NCI-H345 (cell line): ENCODE measurements around the gene SRP72.
"Not testable (repeated sequence)": the region's sequence is repeated elsewhere in the genome, so short reads cannot be mapped to it uniquely, and the experiment has no call there.

Experiments
- DNase-seq: peaks from one replicate; lab custom pipeline; 2025; lab: John Stamatoyannopoulos, UW

SRP72 gene

GRCh38 chr4:56467284-56468096 is at the start of gene SRP72:
TSS of gene SRP72 (plus strand) at chr4:56467617. CDS start at chr4:56467636, 19 bp downstream.
- peak; percentile 78 for DNase-seq

GRCh38 chr4:56424176-56424575 is 43.2 kb upstream of the SRP72 start:
- no peak for DNase-seq

DNA sequence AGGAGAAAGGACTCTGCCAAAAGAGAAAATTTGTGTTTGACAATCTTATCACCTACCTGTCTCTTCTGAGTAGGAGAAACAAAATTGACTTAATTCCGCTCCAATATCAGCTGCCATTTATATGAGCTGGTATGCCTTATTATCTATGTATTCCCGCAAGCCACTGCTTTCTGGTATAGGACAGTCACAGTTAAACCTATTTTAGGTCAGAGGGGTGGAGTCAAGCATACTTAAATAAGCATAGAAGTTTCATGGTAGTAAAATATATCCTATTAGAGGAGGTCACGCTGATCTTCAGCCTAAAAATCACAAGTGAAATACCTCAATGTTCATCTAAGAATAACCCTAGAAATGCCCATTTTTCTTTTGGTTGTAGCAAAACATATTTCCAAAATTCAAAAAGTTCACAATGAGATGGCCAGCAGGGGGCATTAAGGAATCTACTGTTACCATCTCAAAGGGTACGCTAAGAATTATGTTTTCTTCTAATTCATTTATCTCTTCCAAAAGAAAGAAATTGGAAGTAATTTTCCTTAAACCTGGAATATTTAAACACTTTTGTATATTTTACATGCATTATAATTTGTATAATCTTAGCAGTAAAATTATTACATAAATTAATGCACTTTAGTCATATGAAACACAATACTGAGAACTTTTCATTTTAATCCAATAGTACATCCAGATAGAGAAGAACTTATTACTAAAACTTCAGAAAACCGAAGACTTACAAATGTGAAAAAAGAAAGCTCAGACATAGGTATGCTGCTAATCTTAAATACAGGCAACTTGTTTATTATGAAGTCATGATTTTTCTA is 42.5 kb upstream of the SRP72 start:
- DNase-seq: no peak

- no peak for DNase-seq
These were observed 41.9 kb upstream of the SRP72 start for GRCh38 chr4:56425518-56425917.

DNA sequence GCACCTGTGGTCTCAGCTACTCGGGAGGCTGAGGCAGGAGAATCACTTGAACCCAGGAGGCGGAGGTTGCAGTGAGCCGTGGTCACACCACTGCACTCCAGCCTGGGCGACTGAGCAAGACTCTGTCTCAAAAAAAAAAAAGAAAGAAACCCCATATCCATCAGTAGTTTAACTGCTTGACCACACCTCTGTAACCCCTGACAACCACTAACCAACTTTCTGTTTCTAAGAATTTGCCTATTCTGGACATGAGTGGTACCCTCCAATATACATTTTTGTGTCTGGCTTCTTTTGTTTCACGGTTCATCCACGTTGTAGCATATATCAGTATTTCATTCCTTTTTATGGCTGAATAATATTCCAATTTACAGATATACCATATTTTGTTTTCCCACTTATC is 41.1 kb upstream of the SRP72 start:
- no peak for DNase-seq

- no peak for DNase-seq
These were observed 40.2 kb upstream of the SRP72 start for GRCh38 chr4:56427179-56427578.

DNA sequence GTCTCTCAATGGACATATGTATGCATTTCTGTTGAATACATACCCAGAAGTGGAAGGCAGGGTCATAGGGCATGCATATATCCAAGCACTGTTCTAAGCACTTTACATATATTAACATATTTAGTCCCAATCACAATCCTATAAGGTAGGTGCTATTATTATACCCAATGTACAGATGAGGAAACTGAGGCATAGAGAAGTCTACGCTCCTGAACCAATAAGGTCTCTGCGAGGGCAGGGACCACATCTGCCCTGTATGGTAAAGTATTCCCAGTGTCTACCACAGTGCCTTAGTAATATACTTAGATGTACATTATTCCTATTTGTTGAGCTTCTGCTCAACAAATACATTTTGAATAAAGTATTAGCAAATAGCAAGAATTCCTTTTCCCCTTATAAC is 37.2 kb upstream of the SRP72 start:
- DNase-seq: no peak

GRCh38 chr4:56433280-56433679 is 34.1 kb upstream of the SRP72 start:
- DNase-seq: no peak

DNA sequence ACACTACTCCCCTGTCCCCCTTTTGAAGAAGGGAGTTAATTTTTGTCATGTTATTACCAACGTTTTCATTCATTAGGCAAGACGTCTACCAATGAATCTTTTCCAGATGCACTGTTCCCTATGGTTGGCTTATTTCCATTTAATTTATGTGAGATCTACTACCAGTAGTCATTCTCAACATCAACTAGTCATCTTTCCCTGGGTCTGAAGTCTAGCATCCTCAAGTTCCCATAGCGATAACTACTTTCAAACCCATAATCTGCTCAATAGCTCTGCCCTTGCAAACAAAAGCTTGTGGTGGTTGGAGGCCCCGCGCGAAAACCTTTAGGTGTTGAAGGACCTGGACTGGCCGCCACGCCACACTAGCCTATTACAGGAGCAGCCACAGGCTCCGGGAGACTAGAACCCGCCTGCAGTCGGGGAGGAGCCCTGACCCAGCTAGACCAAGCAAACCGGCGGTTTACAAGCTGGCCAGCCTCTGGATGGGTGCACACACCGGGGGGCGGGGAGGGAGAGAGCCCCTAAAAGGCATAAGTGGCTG is 32.7 kb upstream of the SRP72 start:
- DNase-seq: peak; percentile 33

DNA sequence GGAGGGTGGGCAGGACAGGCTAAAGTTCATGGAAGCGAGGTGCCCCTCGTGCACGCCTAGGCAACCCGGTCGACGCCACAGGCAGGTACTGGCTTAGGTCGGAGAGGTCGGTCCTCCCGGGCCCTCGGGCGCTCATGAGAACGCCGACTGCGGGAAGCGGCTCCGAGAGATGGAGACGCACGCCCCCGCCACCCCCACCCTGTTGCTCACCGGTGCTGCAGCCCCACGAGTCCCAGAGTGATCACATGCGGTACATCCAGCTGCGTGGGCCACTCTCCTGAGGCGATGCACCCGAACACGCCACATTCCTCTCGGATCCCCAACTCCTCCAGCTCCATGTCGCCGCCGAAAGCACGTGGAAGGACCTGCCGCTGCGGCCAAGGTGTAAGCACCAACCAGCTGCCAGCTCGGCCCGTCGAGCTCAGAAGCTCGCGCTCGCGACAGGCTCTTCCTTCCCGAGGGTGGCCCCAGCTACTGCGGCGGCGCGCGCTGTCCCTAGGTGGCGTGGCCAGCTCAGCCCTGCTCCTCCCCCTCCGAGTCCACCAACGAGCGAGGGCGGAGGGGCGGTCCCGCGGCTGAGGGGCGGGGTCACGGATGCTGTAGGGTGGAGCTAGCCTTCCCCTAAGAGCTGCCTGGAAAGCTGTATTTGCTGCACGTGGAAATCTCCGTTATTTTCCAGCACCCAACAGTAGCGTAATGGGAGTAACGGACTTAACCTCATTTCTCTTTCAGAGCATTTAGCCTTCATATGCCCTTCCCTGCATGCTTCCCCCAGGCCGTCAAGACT is 32.1 kb upstream of the SRP72 start, which contains the start of gene PPAT:
Gene PPAT (minus strand): TSS at position 476 of the 787 bp plus-strand sequence. CDS start 138 bp downstream, at position 338.
- peak; percentile 93 for DNase-seq

GRCh38 chr4:56438766-56439165 is 28.7 kb upstream of the SRP72 start:
- no peak for DNase-seq

GRCh38 chr4:56440983-56441382 is 26.4 kb upstream of the SRP72 start:
- DNase-seq: no peak

- DNase-seq: no peak
These were observed 22.7 kb upstream of the SRP72 start for GRCh38 chr4:56444719-56445118.

DNA sequence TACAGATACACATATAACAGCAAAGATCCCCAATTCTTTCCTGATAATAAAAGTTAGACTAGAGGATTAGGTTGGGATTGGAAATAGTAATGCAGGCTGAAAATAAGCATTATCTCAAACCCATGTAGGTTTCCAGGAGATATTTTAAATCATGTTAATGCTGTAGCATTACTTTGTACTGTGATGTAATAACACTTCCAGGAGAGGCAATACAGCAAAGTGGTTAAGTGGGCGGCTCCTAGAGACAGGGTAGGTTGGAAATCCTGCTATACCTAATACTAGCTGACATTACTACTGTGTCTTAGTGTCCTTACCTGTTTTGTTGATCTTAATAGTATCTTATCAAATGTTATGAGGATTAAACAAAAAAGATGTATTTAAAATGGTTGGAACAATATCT is 21.7 kb upstream of the SRP72 start:
- DNase-seq: no peak

GRCh38 chr4:56448301-56448700 is 19.1 kb upstream of the SRP72 start:
- DNase-seq: no peak

DNA sequence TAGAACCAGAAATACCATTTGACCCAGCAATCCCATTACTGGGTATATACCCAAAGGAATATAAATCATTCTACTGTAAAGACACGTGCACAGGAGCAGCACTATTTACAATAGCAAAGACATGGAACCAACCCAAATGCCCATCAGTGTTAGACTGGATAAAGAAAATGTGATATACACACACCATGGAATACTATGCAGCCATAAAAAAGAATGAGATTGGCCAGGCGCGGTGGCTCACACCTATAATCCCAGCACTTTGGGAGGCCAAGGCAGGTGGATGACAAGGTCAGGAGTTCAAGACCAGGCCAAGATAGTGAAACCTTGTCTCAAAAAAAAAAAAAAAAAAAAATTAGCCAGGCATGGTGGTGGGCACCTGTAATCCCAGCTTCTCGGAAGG is 17.9 kb upstream of the SRP72 start:
- not testable (repeated sequence) for DNase-seq

DNA sequence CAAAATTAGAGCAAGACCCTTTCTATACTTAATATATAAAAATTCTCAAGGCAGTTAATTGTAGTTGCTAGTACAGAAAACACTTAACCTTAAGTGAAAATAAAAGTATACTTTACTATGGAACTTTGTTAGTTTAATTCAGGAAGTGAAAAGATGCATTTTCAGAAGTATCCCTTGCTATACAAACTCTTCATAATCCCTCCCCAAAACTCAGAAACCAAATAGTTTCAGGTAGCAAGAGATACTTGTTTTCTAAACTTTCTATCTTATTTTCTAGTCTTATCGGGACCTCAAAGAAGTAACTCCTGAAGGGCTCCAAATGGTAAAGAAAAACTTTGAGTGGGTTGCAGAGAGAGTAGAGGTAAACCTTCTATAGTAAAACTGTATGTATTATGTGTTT is 17.1 kb upstream of the SRP72 start:
- no peak for DNase-seq

GRCh38 chr4:56460085-56460484 is 7.3 kb upstream of the SRP72 start:
- DNase-seq: no peak

- no peak for DNase-seq
These were observed 5.3 kb upstream of the SRP72 start for GRCh38 chr4:56462157-56462556.

- no peak for DNase-seq
These were observed 3.7 kb upstream of the SRP72 start for GRCh38 chr4:56463711-56464110.

DNA sequence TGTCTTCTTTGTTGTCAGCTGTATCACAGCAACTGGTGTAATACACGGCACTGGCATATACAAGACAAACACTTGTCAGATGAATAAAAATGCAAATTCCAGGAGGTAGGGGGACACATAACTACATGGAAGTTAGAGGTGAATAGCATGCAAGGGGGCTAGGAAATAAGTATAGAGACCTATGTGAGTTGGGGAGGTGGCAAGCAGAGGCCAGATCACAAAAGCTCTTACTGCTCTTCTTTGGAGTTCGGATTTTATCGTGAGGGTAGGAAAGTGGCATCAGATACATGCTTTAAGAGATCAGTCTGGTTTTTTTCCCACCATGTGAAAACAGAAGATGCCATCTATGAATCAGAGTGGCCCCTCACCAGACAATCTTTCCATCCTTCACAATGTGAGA is 2.8 kb upstream of the SRP72 start:
- no peak for DNase-seq
